AG04450 (cell line): ENCODE data around the gene THADA. TPM values are rescaled to one million over a fixed set of nuclear protein-coding genes. Genes with fewer than 3 reads are reported as not detected.

Source experiments
- CTCF ChIA-PET: fragments of 300-600, 350-600 bp; formaldehyde crosslinking; extraction: SDS; loops from one replicate; lab custom pipeline; 2022; ENCODE audit warnings: antibody characterized with exemption, inconsistent platforms; lab: Charles Lee
- POLR2A ChIA-PET: fragments of 350-600 bp; formaldehyde crosslinking; extraction: SDS; loops from one replicate; lab custom pipeline; 2021; ENCODE audit warnings: antibody characterized with exemption, inconsistent platforms; lab: Yijun Ruan, JAX
- DNase-seq: peaks from one replicate; pipeline ENCODE4 v3.0.0-alpha.2; 2011; ENCODE audit warnings: low read depth, low spot score
- H3K27ac ChIP-seq: one replicate; pipeline ENCODE4 v1.5.1; 2012; ENCODE audit warnings: low read depth, low read length, control low read depth
- H3K27me3 ChIP-seq: one replicate; pipeline ENCODE4 v1.6.0; 2012; ENCODE audit warnings: low read length; ENCODE audit not compliant: control insufficient read depth, insufficient read depth
- H3K4me3 ChIP-seq: 2 replicates; pipeline ENCODE4 v1.5.1; 2011; ENCODE audit warnings: mild to moderate bottlenecking, low read depth, low read length, control low read depth
- H3K9me3 ChIP-seq: 2 replicates; pipeline ENCODE4 v1.5.1; 2012; ENCODE audit warnings: low read length; ENCODE audit not compliant: control insufficient read depth, insufficient read depth
- polyA plus RNA-seq: library from polyadenylated mRNA; depleted of rRNA; stranded (reverse); fragments of >200 nt; gene quantifications from 2 replicates; pipeline ENCODE4 v1.2.3, GENCODE V29; 2011
- TF ChIP-seq, protein P1 (sequence below): IDR thresholded peaks from 2 replicates; pipeline ENCODE4 v1.5.1; 2011; ENCODE audit warnings: low read depth, low read length, control low read depth, inconsistent platforms

THADA gene
- polyA plus RNA-seq, 1 experiment = 15.0 TPM

DNA sequence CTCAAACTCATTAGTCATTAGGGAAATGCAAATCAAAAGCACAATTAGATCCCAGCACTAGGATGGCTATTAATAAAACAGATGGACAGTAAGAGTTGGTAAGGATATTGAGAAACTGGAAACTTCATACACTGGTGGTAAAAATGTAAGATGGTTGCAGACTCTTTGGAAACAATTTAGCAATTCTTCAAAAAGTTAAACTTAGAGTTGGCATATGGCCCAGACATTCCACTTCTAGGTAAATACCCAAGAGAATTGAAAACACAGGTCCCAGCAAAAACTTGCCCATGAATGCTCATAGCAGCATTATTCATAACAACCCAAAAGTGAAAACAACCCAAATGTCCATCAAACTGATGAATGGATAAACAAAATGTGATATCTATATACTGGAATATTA lies 284.6 kb downstream of the THADA start:
- DNase-seq = peak; percentile 61
- ChIA-PET POLR2A (interaction anchor here (0.7 kb wide), 1 partner anchor 167 kb away, joined by 4 read pairs; no protein-coding TSS in a partner anchor), CTCF (no interaction called here)
- Histone ChIP-seq H3K4me3 (no peak overlapping the region), H3K9me3 (no peaks in the 10 kb centered on the region), H3K27me3 (no peaks in the 10 kb centered on the region), H3K27ac (no peak overlapping the region)
- TF ChIP-seq, protein P1, sequence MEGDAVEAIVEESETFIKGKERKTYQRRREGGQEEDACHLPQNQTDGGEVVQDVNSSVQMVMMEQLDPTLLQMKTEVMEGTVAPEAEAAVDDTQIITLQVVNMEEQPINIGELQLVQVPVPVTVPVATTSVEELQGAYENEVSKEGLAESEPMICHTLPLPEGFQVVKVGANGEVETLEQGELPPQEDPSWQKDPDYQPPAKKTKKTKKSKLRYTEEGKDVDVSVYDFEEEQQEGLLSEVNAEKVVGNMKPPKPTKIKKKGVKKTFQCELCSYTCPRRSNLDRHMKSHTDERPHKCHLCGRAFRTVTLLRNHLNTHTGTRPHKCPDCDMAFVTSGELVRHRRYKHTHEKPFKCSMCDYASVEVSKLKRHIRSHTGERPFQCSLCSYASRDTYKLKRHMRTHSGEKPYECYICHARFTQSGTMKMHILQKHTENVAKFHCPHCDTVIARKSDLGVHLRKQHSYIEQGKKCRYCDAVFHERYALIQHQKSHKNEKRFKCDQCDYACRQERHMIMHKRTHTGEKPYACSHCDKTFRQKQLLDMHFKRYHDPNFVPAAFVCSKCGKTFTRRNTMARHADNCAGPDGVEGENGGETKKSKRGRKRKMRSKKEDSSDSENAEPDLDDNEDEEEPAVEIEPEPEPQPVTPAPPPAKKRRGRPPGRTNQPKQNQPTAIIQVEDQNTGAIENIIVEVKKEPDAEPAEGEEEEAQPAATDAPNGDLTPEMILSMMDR = no peak

DNA sequence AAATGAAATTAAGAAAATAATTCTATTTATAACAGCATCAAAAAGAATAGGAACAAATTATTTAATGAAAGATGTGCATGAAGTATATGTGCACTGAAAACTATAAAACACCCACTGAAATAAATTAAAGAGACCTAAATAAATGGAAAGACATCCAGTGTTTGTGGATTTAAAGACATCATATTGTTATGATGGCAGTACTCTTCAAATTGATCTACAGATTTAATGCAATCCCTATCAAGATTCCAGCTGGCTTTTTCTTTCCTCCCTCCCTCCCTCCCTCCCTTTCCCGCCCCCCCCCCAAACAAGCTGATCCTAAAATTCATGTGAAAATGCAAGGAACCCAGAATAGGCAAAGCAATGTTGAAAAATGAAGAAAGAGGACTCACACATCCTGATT lies 285.9 kb downstream of the THADA start:
- Histone ChIP-seq H3K9me3 (no peaks in the 10 kb centered on the region), H3K27me3 (no peaks in the 10 kb centered on the region), H3K27ac (no peak overlapping the region), H3K4me3 (no peak overlapping the region)
- POLR2A ChIA-PET = no interaction called here
- CTCF ChIA-PET = no interaction called here
- DNase-seq = no peak
- TF ChIP-seq, protein P1 = no peak

DNA sequence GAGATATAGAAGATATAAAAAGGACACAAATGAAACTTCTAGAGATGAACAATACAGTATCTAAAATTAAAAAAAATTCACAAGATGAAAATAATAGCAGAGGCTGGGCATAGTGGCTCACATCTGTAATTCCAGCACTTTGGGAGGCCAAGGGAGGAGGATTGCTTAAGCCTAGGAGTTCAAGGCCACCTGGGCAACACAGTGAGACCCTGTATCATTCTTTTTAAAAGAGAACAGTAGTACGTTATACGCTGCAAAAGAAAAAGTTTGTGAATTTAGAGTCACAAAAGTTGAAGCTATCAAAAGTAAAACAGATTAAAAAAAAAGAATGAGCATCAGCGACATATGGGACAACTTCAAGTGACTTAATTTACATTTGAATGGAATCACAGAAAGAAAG lies 287.9 kb downstream of the THADA start:
- ChIA-PET POLR2A (no interaction called here), CTCF (no interaction called here)
- no peaks in the 10 kb centered on the region for H3K27me3 ChIP-seq
- TF ChIP-seq, protein P1 = no peak
- H3K9me3 ChIP-seq = no peaks in the 10 kb centered on the region
- H3K4me3 ChIP-seq = no peak overlapping the region
- DNase-seq = no peak
- no peak overlapping the region for H3K27ac ChIP-seq

DNA sequence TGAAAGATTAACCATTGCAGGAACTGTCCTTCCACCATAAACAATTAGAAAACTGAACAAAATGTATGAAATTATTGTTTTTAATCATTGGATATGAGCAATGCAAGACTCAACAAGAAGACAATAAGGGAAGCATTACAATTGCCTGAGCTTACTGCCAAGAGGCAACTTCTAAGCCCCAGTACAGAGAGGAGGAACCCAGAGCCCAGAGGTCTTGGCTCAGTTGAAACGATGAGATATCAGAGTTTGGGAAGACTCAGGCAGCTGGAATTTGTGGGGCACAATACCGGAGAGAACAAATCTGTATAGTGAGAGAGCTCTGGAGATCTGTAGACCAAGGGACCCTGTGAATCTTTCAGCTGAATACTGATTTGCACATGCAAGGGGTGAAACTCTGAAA lies 288.8 kb downstream of the THADA start:
- ChIA-PET POLR2A (no interaction called here), CTCF (no interaction called here)
- TF ChIP-seq, protein P1 = no peak
- no peak overlapping the region for H3K4me3 ChIP-seq
- H3K9me3 ChIP-seq = no peaks in the 10 kb centered on the region
- H3K27me3 ChIP-seq = no peaks in the 10 kb centered on the region
- DNase-seq = no peak
- H3K27ac ChIP-seq = no peak overlapping the region

DNA sequence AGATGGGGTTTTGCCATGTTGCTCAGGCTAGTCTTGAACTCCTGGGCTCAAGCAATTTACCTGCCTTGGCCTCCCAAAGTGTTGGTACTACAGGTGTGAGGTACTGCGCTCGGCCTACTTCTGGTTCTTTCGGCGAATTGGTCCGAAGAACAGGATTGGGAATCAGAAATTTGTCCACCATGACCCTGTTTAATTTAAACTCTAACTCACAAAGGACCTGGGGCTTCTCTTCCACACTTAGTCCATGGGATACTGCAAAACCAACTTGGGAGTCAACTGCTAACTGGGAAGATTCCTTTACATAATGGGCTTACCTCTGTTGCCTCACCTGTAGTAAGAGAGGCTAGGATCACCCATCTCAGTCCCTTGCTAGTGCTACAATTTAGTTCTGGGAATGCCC lies 289.6 kb downstream of the THADA start:
- ChIA-PET POLR2A (no interaction called here), CTCF (no interaction called here)
- H3K27me3 ChIP-seq = no peaks in the 10 kb centered on the region
- no peak overlapping the region for H3K27ac ChIP-seq
- H3K9me3 ChIP-seq = no peaks in the 10 kb centered on the region
- H3K4me3 ChIP-seq = no peak overlapping the region
- TF ChIP-seq, protein P1 = no peak
- no peak for DNase-seq
